ENCODE results near the gene SMIM44.

The SMIM44 gene

GRCh38 chr19:3468211-3468610 lies 15.0 kb downstream of the SMIM44 start:
- TF ChIP-seq ZFP3 (CRISPR knock-in tag; IDR thresholded peaks at IDR 0.05) = no peak
- no peak for TF ChIP-seq ESRRG (CRISPR knock-in tag; IDR thresholded peaks at IDR 0.05)
- TF ChIP-seq ZNF8 (CRISPR knock-in tag; IDR thresholded peaks at IDR 0.05) = no peak
- no peak for TF ChIP-seq ZNF565 (CRISPR knock-in tag; conservative IDR thresholded peaks at IDR 0.05; ENCODE audit: low read depth)
- no peak for TF ChIP-seq TOX (CRISPR knock-in tag; IDR thresholded peaks at IDR 0.05; ENCODE audit: borderline replicate concordance)
- TF ChIP-seq ZFP30 (CRISPR knock-in tag; IDR thresholded peaks at IDR 0.05) = no peak
- no peak for ATAC-seq

GRCh38 chr19:3467437-3468198 lies 15.6 kb downstream of the SMIM44 start:
- TF ChIP-seq CSDC2 (CRISPR knock-in tag; IDR thresholded peaks at IDR 0.05) (no peak), ZC3H10 (CRISPR knock-in tag; IDR thresholded peaks at IDR 0.05) (no peak), ZNF70 (CRISPR knock-in tag; IDR thresholded peaks at IDR 0.05) (no peak), CREB5 (CRISPR knock-in tag; IDR thresholded peaks at IDR 0.05; ENCODE audit: low read depth) (no peak), TSHZ2 (CRISPR knock-in tag; IDR thresholded peaks at IDR 0.05) (no peak), CSRNP3 (CRISPR knock-in tag; IDR thresholded peaks at IDR 0.05) (no peak), ZFP3 (CRISPR knock-in tag; IDR thresholded peaks at IDR 0.05) (no peak), BACH2 (CRISPR knock-in tag; IDR thresholded peaks at IDR 0.05; ENCODE audit: borderline replicate concordance) (no peak)
- no peak for ATAC-seq

GRCh38 chr19:3466635-3467034 lies 16.6 kb downstream of the SMIM44 start:
- TF ChIP-seq ESRRG (CRISPR knock-in tag; IDR thresholded peaks at IDR 0.05) (no peak), CREB5 (CRISPR knock-in tag; IDR thresholded peaks at IDR 0.05; ENCODE audit: low read depth) (no peak), CSDC2 (CRISPR knock-in tag; IDR thresholded peaks at IDR 0.05) (no peak), ZFP3 (CRISPR knock-in tag; IDR thresholded peaks at IDR 0.05) (no peak), SNAI2 (CRISPR knock-in tag; IDR thresholded peaks at IDR 0.05) (no peak), ZC3H10 (CRISPR knock-in tag; IDR thresholded peaks at IDR 0.05) (no peak), OSR1 (CRISPR knock-in tag; IDR thresholded peaks at IDR 0.05) (no peak), TSHZ2 (CRISPR knock-in tag; IDR thresholded peaks at IDR 0.05) (no peak), POU6F1 (CRISPR knock-in tag; IDR thresholded peaks at IDR 0.05; ENCODE audit: borderline replicate concordance, low read depth) (no peak), PPARA (CRISPR knock-in tag; IDR thresholded peaks at IDR 0.05; ENCODE audit: borderline replicate concordance) (no peak), TOX (CRISPR knock-in tag; IDR thresholded peaks at IDR 0.05; ENCODE audit: borderline replicate concordance) (no peak), RARB (CRISPR knock-in tag; IDR thresholded peaks at IDR 0.05) (no peak), ARNTL (CRISPR knock-in tag; IDR thresholded peaks at IDR 0.05; ENCODE audit: borderline replicate concordance, low read depth) (no peak), ZNF8 (CRISPR knock-in tag; IDR thresholded peaks at IDR 0.05) (no peak), BACH2 (CRISPR knock-in tag; IDR thresholded peaks at IDR 0.05; ENCODE audit: borderline replicate concordance) (no peak), CSRNP3 (CRISPR knock-in tag; IDR thresholded peaks at IDR 0.05) (no peak), ZFP30 (CRISPR knock-in tag; IDR thresholded peaks at IDR 0.05) (no peak), ISL1 (CRISPR knock-in tag; IDR thresholded peaks at IDR 0.05) (no peak)
- ATAC-seq = no peak

Measured in SK-N-SH treated with all-trans-retinoic acid at 6 μM for 48 hours (cell line).